ENCODE data around the gene MAP6D1.

MAP6D1 gene

GRCh38 chr3:183825456-183826161, at the start of gene MAP6D1:
Gene MAP6D1 (minus strand): TSS chr3:183825577. CDS start chr3:183825547, 30 bp downstream.
- DNase-seq: peak; percentile 24 to 55

GRCh38 chr3:183873914-183874313, 48.5 kb upstream of the MAP6D1 start:
- no peak for DNase-seq

GRCh38 chr3:183871541-183871940, 46.2 kb upstream of the MAP6D1 start:
- no peak for DNase-seq

- no peak for DNase-seq
These were observed 45.2 kb upstream of the MAP6D1 start for GRCh38 chr3:183870563-183870962.

- no peak for DNase-seq
These were observed 43.4 kb upstream of the MAP6D1 start for GRCh38 chr3:183868796-183869195.

- DNase-seq: no peak
These were observed 37.2 kb upstream of the MAP6D1 start for GRCh38 chr3:183862610-183863009.

- no peak for DNase-seq
These were observed 32.5 kb upstream of the MAP6D1 start for GRCh38 chr3:183857863-183858262.

- no peak for DNase-seq
These were observed 29.1 kb upstream of the MAP6D1 start for GRCh38 chr3:183854318-183855035.

- no peak for DNase-seq
These were observed 20.4 kb upstream of the MAP6D1 start for GRCh38 chr3:183845608-183846288.

GRCh38 chr3:183845090-183845489, 19.7 kb upstream of the MAP6D1 start:
- no peak for DNase-seq

GRCh38 chr3:183844606-183845005, 19.2 kb upstream of the MAP6D1 start:
- no peak for DNase-seq

- DNase-seq: no peak
These were observed 14.4 kb upstream of the MAP6D1 start for GRCh38 chr3:183839751-183840150.

- no peak for DNase-seq
These were observed 12.5 kb upstream of the MAP6D1 start for GRCh38 chr3:183837894-183838293.

- DNase-seq: no peak
These were observed 12.0 kb upstream of the MAP6D1 start for GRCh38 chr3:183837390-183837789.

GRCh38 chr3:183833516-183833915, 8.1 kb upstream of the MAP6D1 start:
- no peak for DNase-seq

GRCh38 chr3:183830187-183830586, 4.8 kb upstream of the MAP6D1 start:
- DNase-seq: no peak

- DNase-seq: no peak
These were observed 4.1 kb upstream of the MAP6D1 start for GRCh38 chr3:183829466-183829865.

GRCh38 chr3:183828538-183828870, 3.1 kb upstream of the MAP6D1 start:
- no peak for DNase-seq

- no peak for DNase-seq
These were observed 2.6 kb upstream of the MAP6D1 start for GRCh38 chr3:183827809-183828537.

GRCh38 chr3:183826448-183827250, 1.3 kb upstream of the MAP6D1 start:
- no peak for DNase-seq

- DNase-seq: peak in 1 of 2 donors; percentile 18
These were observed 469 bp downstream of the MAP6D1 start for GRCh38 chr3:183824761-183825455.

GRCh38 chr3:183823963-183824362, 1.4 kb downstream of the MAP6D1 start:
- no peak for DNase-seq

Measured in CD4-positive, alpha-beta T cell treated with Interferon alpha-2 for 1 hour (primary cell).